LHCN-M2 (cell line): ENCODE data around the gene HTT. TPM values are rescaled to one million over a fixed set of nuclear protein-coding genes. Genes with fewer than 3 reads are reported as not detected.
"Not testable (repeated sequence)": the region's sequence is repeated elsewhere in the genome, so short reads cannot be mapped to it uniquely, and the experiment has no call there.

Experiments used
- DNase-seq: peaks from one replicate; pipeline ENCODE4 v3.0.0-alpha.2; 2012; ENCODE audit warnings: low read depth
- total RNA-seq: library from RNA; depleted of rRNA; stranded (reverse); fragments of >200 nt; gene quantifications from 2 replicates; pipeline ENCODE4 v1.2.3, GENCODE V29; 2014

The HTT gene
- total RNA-seq, 1 experiment from 2014 or later = 19.4 TPM

GRCh38 chr4:3121110-3121509 lies 46.6 kb downstream of the HTT start:
- no peak for DNase-seq

GRCh38 chr4:3121596-3121995 lies 47.1 kb downstream of the HTT start:
- DNase-seq = no peak

- no peak for DNase-seq
Observed at GRCh38 chr4:3122081-3122563, 47.6 kb downstream of the HTT start.

DNA sequence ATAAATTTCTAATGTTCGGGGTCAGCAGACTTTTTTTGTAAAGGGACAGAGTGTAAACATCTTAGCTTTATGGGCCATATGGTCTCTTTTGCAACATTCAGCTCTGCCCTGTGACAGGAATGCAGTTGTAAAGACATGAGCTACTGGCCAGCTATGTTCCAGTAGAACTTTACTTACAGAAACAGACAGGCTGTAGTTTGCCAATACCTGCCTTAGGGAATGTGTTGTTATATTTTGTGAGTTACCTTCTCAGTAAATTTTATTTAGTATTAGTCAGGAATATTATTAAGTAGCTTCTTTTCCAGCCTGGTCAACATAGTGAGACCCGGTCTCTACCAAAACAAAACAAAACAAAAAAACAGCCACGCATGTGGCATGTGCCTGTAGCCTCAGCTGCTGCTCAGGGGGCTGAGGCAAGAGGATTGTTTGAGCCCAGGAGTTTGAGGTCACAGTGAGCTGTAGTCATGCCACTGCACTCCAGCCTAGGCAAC lies 48.7 kb downstream of the HTT start:
- peak; percentile 70 for DNase-seq

GRCh38 chr4:3124070-3124767 lies 49.7 kb downstream of the HTT start:
- no peak for DNase-seq

DNA sequence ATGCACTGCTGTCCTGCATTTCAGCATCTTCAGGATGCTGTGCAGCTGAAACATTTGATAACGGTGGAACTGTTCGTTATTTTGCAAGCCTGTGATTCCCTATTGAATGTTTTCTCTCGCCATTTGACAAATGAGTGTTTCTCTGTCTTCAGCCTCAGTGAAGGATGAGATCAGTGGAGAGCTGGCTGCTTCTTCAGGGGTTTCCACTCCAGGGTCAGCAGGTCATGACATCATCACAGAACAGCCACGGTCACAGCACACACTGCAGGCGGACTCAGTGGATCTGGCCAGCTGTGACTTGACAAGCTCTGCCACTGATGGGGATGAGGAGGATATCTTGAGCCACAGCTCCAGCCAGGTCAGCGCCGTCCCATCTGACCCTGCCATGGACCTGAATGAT lies 52.6 kb downstream of the HTT start:
- DNase-seq = no peak

DNA sequence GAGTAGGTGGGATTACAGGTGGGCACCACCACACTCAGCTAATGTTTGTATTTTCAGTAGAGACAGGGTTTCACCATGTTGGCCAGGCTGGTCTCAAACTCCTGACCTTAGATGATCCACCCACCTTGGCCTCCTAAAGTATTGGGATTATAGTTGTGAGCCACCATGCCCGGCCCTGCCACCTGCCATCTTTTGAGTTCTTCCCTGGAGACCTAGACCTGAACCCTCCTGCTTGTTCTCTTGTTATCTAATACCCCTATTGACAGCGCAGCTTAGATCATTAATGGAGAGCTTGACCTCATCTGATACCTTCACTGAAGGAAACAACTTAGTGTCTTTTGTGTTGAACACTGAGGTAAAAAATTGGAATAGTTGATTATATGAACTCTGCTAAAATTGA lies 53.6 kb downstream of the HTT start:
- DNase-seq = no peak

GRCh38 chr4:3128976-3129375 lies 54.5 kb downstream of the HTT start:
- no peak for DNase-seq

GRCh38 chr4:3130201-3130600 lies 55.7 kb downstream of the HTT start:
- no peak for DNase-seq

DNA sequence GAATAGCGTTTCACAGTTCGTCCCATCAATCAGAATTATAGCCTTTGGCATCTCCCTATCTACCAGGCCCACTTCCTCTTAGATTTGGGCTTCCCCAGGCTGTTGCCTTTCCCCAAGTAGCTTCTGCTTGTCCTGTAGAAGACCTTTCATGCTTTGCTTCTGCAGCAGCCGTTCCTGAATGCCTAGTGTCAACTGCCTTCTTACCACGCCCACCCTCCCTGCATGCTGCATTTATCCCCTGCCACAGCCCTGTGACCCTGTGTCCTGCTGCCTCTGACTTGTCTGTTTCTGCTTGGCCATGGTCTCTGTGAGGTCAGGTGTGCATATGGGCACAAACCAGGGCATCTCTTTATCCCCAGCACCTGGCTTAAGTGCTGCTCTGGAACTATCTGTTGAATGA lies 56.3 kb downstream of the HTT start:
- DNase-seq = no peak

GRCh38 chr4:3134201-3134600 lies 59.7 kb downstream of the HTT start:
- no peak for DNase-seq

- DNase-seq = no peak
Observed at GRCh38 chr4:3135155-3136011, 60.9 kb downstream of the HTT start.

- DNase-seq = no peak
Observed at GRCh38 chr4:3136454-3136853, 62.0 kb downstream of the HTT start.

GRCh38 chr4:3137908-3138307 lies 63.4 kb downstream of the HTT start:
- no peak for DNase-seq

DNA sequence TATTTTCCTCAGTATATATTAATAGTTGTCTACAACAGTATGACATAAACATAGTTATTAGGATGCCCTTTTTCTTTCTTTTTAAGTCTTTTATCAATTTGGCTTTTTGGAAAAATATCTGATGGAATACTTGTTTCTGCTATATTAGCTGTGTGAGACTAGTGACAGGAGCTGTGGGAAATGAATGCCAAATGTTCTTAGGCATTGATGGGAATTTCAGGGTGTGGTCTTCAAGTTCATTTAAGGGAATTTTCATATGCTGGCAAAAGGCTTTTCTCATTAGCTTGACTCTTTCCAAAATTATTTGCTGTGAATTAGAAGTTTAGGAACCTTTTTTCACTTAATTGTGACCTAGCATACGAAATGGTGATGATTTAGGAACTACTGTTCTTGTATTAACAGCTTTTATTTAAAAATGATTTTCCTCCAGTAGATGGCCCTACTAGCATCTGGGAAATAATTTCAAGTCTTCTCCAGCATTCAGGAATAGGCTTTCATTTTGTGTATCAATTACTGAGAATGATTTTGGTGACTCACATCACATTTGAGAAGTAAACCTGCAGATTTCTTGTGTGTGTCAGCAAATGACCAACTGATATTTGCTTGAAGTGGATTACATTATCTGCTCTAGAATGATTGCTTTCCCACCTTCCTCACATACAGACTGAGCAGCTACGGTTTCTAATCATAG lies 70.9 kb downstream of the HTT start:
- peak; percentile 46 for DNase-seq

DNA sequence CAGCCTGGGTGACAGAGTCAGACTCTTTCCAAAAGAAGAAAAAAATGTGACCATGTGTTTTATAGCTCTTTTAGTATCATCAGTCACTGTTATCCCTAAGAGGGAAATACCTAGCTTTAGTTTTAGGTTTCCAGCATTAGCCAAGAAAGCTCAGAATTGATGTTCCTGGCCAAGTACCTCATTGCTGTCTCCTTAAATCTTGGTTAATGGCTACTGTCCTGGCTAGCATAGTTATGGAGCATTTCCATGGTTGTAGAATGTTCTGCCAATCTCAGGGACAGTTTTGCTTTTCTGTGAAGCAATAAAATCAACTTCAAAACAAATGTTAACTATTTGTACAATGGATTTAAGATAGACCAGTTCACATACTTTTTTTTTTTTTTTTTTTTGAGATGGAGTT lies 74.4 kb downstream of the HTT start:
- DNase-seq = no peak

GRCh38 chr4:3151238-3151637 lies 76.8 kb downstream of the HTT start:
- not testable (repeated sequence) for DNase-seq

- no peak for DNase-seq
Observed at GRCh38 chr4:3157366-3157765, 82.9 kb downstream of the HTT start.

DNA sequence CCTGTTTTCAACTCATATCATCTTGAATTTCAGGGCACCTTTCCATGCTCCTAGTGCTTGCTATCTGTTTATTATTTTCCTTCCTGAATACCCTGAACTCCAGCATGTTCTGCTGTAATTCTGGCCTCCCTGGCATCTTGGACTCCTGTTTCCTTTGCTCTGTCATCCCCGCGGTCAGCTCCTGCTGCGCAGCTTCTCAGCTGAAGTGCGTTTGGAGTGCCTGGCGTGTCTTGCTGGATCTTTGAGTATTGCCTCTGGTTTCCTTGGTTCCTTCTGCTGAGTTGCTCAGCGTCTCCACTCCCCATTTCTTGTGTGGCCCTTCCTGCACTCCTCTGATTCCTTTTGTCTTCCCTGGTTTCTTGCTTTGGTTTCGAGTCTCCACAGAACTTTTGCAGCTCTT lies 84.4 kb downstream of the HTT start:
- no peak for DNase-seq

GRCh38 chr4:3160438-3160837 lies 86.0 kb downstream of the HTT start:
- no peak for DNase-seq

- not testable (repeated sequence) for DNase-seq
Observed at GRCh38 chr4:3161044-3161443, 86.6 kb downstream of the HTT start.

- not testable (repeated sequence) for DNase-seq
Observed at GRCh38 chr4:3166434-3166833, 92.0 kb downstream of the HTT start.
